Measurements from ENCODE around the gene CREB1. TPM values are rescaled to one million over a fixed set of nuclear protein-coding genes. Genes with fewer than 3 reads are reported as not detected.

The CREB1 gene
- total RNA-seq, 4 donors from 2014 or later = 38.2 to 82.3 (median 49.4) TPM

- no peak for TF ChIP-seq CTCF (IDR thresholded peaks at IDR 0.05)
- ATAC-seq (ENCODE audit: low FRiP score) = no peak
- no peak for DNase-seq (ENCODE audit: low spot score)
Measured at GRCh38 chr2:207558079-207558491, 28.3 kb downstream of the CREB1 start.

GRCh38 chr2:207561386-207562080, 31.8 kb downstream of the CREB1 start:
- TF ChIP-seq CTCF (IDR thresholded peaks at IDR 0.05) = no peak
- DNase-seq (ENCODE audit: low spot score) (no peak), ATAC-seq (ENCODE audit: low FRiP score) (no peak)

GRCh38 chr2:207565736-207566500, 36.2 kb downstream of the CREB1 start:
- no peak for DNase-seq (ENCODE audit: low spot score)
- no peak for ATAC-seq (ENCODE audit: low FRiP score)
- TF ChIP-seq CTCF (IDR thresholded peaks at IDR 0.05) = no peak

- ATAC-seq (ENCODE audit: low FRiP score) = no peak
- TF ChIP-seq CTCF (IDR thresholded peaks at IDR 0.05) = no peak
- no peak for DNase-seq (ENCODE audit: low spot score)
Measured at GRCh38 chr2:207567671-207568070, 37.9 kb downstream of the CREB1 start.

GRCh38 chr2:207571370-207571769, 41.6 kb downstream of the CREB1 start:
- TF ChIP-seq CTCF (IDR thresholded peaks at IDR 0.05) = no peak
- ATAC-seq (ENCODE audit: low FRiP score) = no peak
- no peak for DNase-seq (ENCODE audit: low spot score)

- no peak for TF ChIP-seq CTCF (IDR thresholded peaks at IDR 0.05)
- no peak for DNase-seq (ENCODE audit: low spot score)
- ATAC-seq (ENCODE audit: low FRiP score) = no peak
Measured at GRCh38 chr2:207584952-207585351, 55.2 kb downstream of the CREB1 start.

- DNase-seq (ENCODE audit: low spot score) = no peak
- no peak for TF ChIP-seq CTCF (IDR thresholded peaks at IDR 0.05)
- ATAC-seq (ENCODE audit: low FRiP score) = no peak
Measured at GRCh38 chr2:207587305-207587704, 57.5 kb downstream of the CREB1 start.

Data from omental fat pad (tissue), 4 donors.